K562 (cell line): ENCODE data around the gene GNAT1. TPM values are rescaled to one million over a fixed set of nuclear protein-coding genes. Genes with fewer than 3 reads are reported as not detected.

ENCODE experiments used
- ATAC-seq: fragments of 200-7000 bp; cut with Tn5 transposase; 3 replicates; pipeline ENCODE4 v1.9.1; 2020; ENCODE audit warnings: moderate library complexity
- BruUV-seq: library from RNA; stranded (reverse); fragments of 400-500 nt; replicated peaks from 2 replicates; lab custom pipeline; 2021; lab: Mats Ljungman, UMichigan
- CTCF ChIA-PET: fragments of 300-600 bp; formaldehyde crosslinking; extraction: SDS; loops from one replicate; lab custom pipeline; 2021; ENCODE audit warnings: low intra/inter-chr PET ratio; lab: Yijun Ruan, JAX
- POLR2A ChIA-PET: fragments of 300-600, 350-650 bp; sonication (Branson Sonifier 250); formaldehyde crosslinking; extraction: SDS; loops from one replicate; lab custom pipeline; 2021; ENCODE audit warnings: antibody characterized with exemption, inconsistent platforms; lab: Yijun Ruan, JAX
- DNase-seq, 4 experiments: peaks; one replicate each; pipeline versions ENCODE4 v3.0.0 to v3.0.0-alpha.2; 2011 to 2018; ENCODE audit warnings: low spot score in 3 of 4, mixed read lengths in 3 of 4; ENCODE audit errors: extremely low read depth in 1 of 4
- FAIRE-seq: peaks from 2 replicates; lab custom pipeline; 2011; peaks lifted over from hg19 to GRCh38; lab: Jason Lieb, UNC
- H2AFZ ChIP-seq: 2 replicates; pipeline ENCODE4 v1.6.0; 2011; ENCODE audit warnings: low read depth, low read length, control low read depth, inconsistent platforms
- H3K27ac ChIP-seq: fragments of 200-600 bp; 3 replicates; pipeline ENCODE4 v1.8.0; 2011; ENCODE audit warnings: low read depth, mild to moderate bottlenecking, control low read depth, inconsistent platforms, low read length, moderate library complexity, mixed read lengths; ENCODE audit errors: extremely low read depth
- H3K27me3 ChIP-seq, 2 experiments: fragments of 300-600 bp in 1 of 2; 2 replicates in 1 of 2; 3 replicates in 1 of 2; pipeline versions ENCODE4 v1.6.0 to v1.8.0; 2011; ENCODE audit warnings: inconsistent platforms in 2 of 2, low read length in 2 of 2, mild to moderate bottlenecking in 1 of 2, mixed read lengths in 1 of 2, moderate library complexity in 1 of 2; ENCODE audit not compliant: control insufficient read depth in 2 of 2, insufficient read depth in 2 of 2
- H3K36me3 ChIP-seq: fragments of 300-600 bp; 3 replicates; pipeline ENCODE4 v1.8.0; 2011; ENCODE audit warnings: mild to moderate bottlenecking, low read length, inconsistent platforms; ENCODE audit not compliant: control insufficient read depth, insufficient read depth
- H3K4me1 ChIP-seq, 2 experiments: fragments of 200-600 bp in 1 of 2; replicated peaks in 1 of 2; 2 replicates in 1 of 2; 3 replicates in 1 of 2; pipeline versions ENCODE4 v1.5.1 to v1.8.0; 2011; ENCODE audit warnings: inconsistent platforms in 2 of 2, low read length in 2 of 2, mild to moderate bottlenecking in 1 of 2, mixed read lengths in 1 of 2, moderate library complexity in 1 of 2; ENCODE audit not compliant: control insufficient read depth in 2 of 2, insufficient read depth in 2 of 2
- H3K4me2 ChIP-seq: 2 replicates; pipeline ENCODE4 v1.6.1; 2011; ENCODE audit warnings: low read length, control low read depth, inconsistent platforms, mixed read lengths; ENCODE audit not compliant: insufficient read depth
- H3K4me3 ChIP-seq: fragments of 200-600 bp; sonication (generic), shearing (Covaris generic); 2 replicates; pipeline ENCODE4 v1.5.1; 2016; ENCODE audit warnings: control low read depth, inconsistent platforms
- H3K79me2 ChIP-seq: fragments of 200-600 bp; 3 replicates; pipeline ENCODE4 v1.8.0; 2011; ENCODE audit warnings: low read length, inconsistent platforms; ENCODE audit not compliant: control insufficient read depth, insufficient read depth
- H3K9ac ChIP-seq, 2 experiments: 2 replicates each; pipeline versions ENCODE4 v1.6.0 to v1.6.1; 2011; ENCODE audit warnings: low read depth in 2 of 2, low read length in 2 of 2, control low read depth in 1 of 2, inconsistent platforms in 1 of 2, mild to moderate bottlenecking in 1 of 2, mixed read lengths in 1 of 2; ENCODE audit not compliant: insufficient read depth in 1 of 2
- H3K9me1 ChIP-seq: one replicate; pipeline ENCODE4 v1.6.0; 2011; ENCODE audit warnings: inconsistent platforms, mild to moderate bottlenecking, low read length, moderate library complexity; ENCODE audit not compliant: control insufficient read depth, insufficient read depth
- H3K9me3 ChIP-seq: replicated peaks from 2 replicates; pipeline ENCODE4 v1.5.1; 2011; ENCODE audit warnings: low read depth, low read length, inconsistent platforms; ENCODE audit not compliant: control insufficient read depth, insufficient read depth
- H4K20me1 ChIP-seq: replicated peaks from 2 replicates; pipeline ENCODE4 v1.6.1; 2011; ENCODE audit warnings: low read length, inconsistent platforms, mixed read lengths; ENCODE audit not compliant: control insufficient read depth, insufficient read depth
- BCLAF1 ChIP-seq, 2 experiments: fragments of 450-650 bp in 1 of 2; IDR thresholded peaks; 2 replicates each; pipeline ENCODE4 v1.6.1; 2011 to 2017; ENCODE audit warnings: low read depth in 2 of 2, antibody characterized with exemption in 1 of 2, borderline replicate concordance in 1 of 2, low read length in 1 of 2, mild to moderate bottlenecking in 1 of 2, mixed read lengths in 1 of 2; ENCODE audit not compliant: control insufficient read depth in 1 of 2
- HES1 ChIP-seq: fragments of 450-650 bp; IDR thresholded peaks from 2 replicates; pipeline ENCODE4 v1.6.1; 2016; ENCODE audit warnings: low read depth, mild to moderate bottlenecking, moderate library complexity
- HNRNPK ChIP-seq: fragments of 200-400 bp; formaldehyde crosslinking; IDR thresholded peaks from one replicate; pipeline ENCODE4 v1.6.1; 2018; ENCODE audit warnings: mild to moderate bottlenecking, low read depth, low read length; ENCODE audit not compliant: poor library complexity, severe bottlenecking
- LARP7 ChIP-seq: fragments of 450-650 bp; IDR thresholded peaks from 2 replicates; pipeline ENCODE4 v1.6.1; 2016
- POLR3A ChIP-seq: IDR thresholded peaks from 2 replicates; pipeline ENCODE4 v1.6.1; 2011; ENCODE audit warnings: borderline replicate concordance, mild to moderate bottlenecking, moderate library complexity; ENCODE audit not compliant: insufficient read length, insufficient read depth; ENCODE audit errors: extremely low read depth
- RBM39 ChIP-seq: fragments of 200-400 bp; formaldehyde crosslinking; optimal IDR thresholded peaks from 2 replicates; pipeline ENCODE3; 2018; ENCODE audit warnings: low read depth, low read length
- SMC3 ChIP-seq: conservative IDR thresholded peaks from 2 replicates; pipeline ENCODE4 v1.6.1; 2011; ENCODE audit warnings: low read depth, low read length, improper control_type of control experiment; ENCODE audit not compliant: insufficient read depth
- TRIM28 ChIP-seq: fragments of 450-650 bp; IDR thresholded peaks from 2 replicates; pipeline ENCODE4 v1.6.1; 2017
- TSC22D4 ChIP-seq: fragments of 450-650 bp; IDR thresholded peaks from 2 replicates; pipeline ENCODE4 v1.6.1; 2016; ENCODE audit warnings: missing genetic modification characterization, missing biosample characterization, control low read depth
- ZNF79 ChIP-seq: fragments of 250-450 bp; sonication (Bioruptor Pico); IDR thresholded peaks from 2 replicates; pipeline ENCODE4 v1.4.0; 2020; ENCODE audit warnings: low read depth, mild to moderate bottlenecking, moderate library complexity
- WGBS: fragments of 100-300 bp; shearing (Covaris generic); methylation state at CpG from one replicate; pipeline ENCODE4 v1.1.6; 2016; ENCODE audit warnings: low coverage, mixed read lengths; ENCODE audit not compliant: insufficient coverage; ENCODE audit errors: missing lambda C conversion rate; 5-methylcytosine and 5-hydroxymethylcytosine counted together
- in situ Hi-C: fragments of 300-500 bp; cut with MboI; formaldehyde crosslinking; loops from 4 replicates; pipeline ENCODE4 v1.15.0; 2018; ENCODE audit warnings: inconsistent platforms, mixed read lengths
- intact Hi-C: fragments of 100-400 bp; cut with micrococcal nuclease; formaldehyde crosslinking; loops from 2 replicates; pipeline ENCODE4 v1.14.2; 2022
- polyA plus RNA-seq, 8 experiments: library from polyadenylated mRNA; depleted of rRNA in 4 of 8; stranded (reverse) in 5 of 8; unstranded in 3 of 8; fragments of >200 nt; fragmentation: Nextera tagmentation in 2 of 8; fragmentation: Illumina TruSeq in 1 of 8; extraction: Ambion mirVana in 2 of 8; extraction: Trizol in 1 of 8; gene quantifications; 2 replicates each; pipeline versions ENCODE4 v1.2.1 to v1.2.3, GENCODE V29; 2011 to 2014; ENCODE audit warnings: inconsistent platforms in 1 of 8, missing spikeins in 1 of 8
- total RNA-seq, 7 experiments: library from RNA; depleted of rRNA in 6 of 7; stranded (reverse); fragments of >200 nt in 6 of 7; fragmentation: Illumina TruSeq in 2 of 7; extraction: Trizol in 2 of 7; gene quantifications; 2 replicates each; pipeline versions ENCODE4 v1.2.1 to v1.2.3, GENCODE V29; 2011 to 2021; ENCODE audit warnings: low replicate concordance in 1 of 7
- TF ChIP-seq, protein P1 (sequence below): fragments of 250-450 bp; sonication (Bioruptor Pico); IDR thresholded peaks from 2 replicates; pipeline ENCODE4 v1.4.0; 2020; ENCODE audit warnings: borderline replicate concordance
- TF ChIP-seq, protein P2 (sequence below), 2 experiments: fragments of 450-650 bp in 1 of 2; sonication (generic) in 1 of 2; formaldehyde crosslinking; conservative IDR thresholded peaks; 2 replicates each; pipeline versions ENCODE4 v1.4.0 to v1.8.1; 2020 to 2022; ENCODE audit warnings: mild to moderate bottlenecking in 1 of 2, missing genetic modification reagents in 1 of 2
- TF ChIP-seq, protein P3 (sequence below): sonication (generic); formaldehyde crosslinking; IDR thresholded peaks from 2 replicates; pipeline ENCODE4 v1.8.1; 2023; ENCODE audit warnings: mild to moderate bottlenecking, missing genetic modification reagents, moderate library complexity

Gene GNAT1
- total and polyA plus RNA-seq, 9 of the 15 experiments (the other 6 are each of a cell fraction or from before 2014, with no cell fraction given): not detected

- Histone ChIP-seq H3K4me1 (peaks cover 42 to 51% of the 10 kb centered on the region in 2 experiments), H2AFZ (peak overlapping the region; percentile 89), H3K4me2 (peak overlapping the region; percentile 78), H3K9me3 (no peaks in the 10 kb centered on the region), H3K27me3 (no peaks in the 10 kb centered on the region), H3K27ac (peak overlapping the region; percentile 85), H4K20me1 (no peaks in the 10 kb centered on the region), H3K36me3 (peaks cover 5% of the 10 kb centered on the region; the same call in 1 of the 3 replicates), H3K79me2 (peaks cover 29% of the 10 kb centered on the region), H3K9me1 (no peaks in the 10 kb centered on the region), H3K9ac (peak overlapping the region; percentile 69 to 95), H3K4me3 (peak overlapping the region; percentile 32)
- in situ Hi-C loops (no loop called here), intact Hi-C loops (loop anchor here (1.0 kb wide), 1 partner anchor 19 kb away; no protein-coding TSS in a partner anchor)
- no TSS peak for BruUV-seq
- peak; percentile 96 for ATAC-seq
- CTCF ChIA-PET: interaction anchor here (0.7 to 2.7 kb wide), 5 partner anchors 19 to 54 kb away, joined by 3 to 26 read pairs (median 3); no protein-coding TSS in a partner anchor
- FAIRE-seq: peak; percentile 56
- DNase-seq: peak; percentile 73 to 89 (median 80)
- WGBS: 0% methylated on average over 2 of the region's 25 CpGs
- POLR2A ChIA-PET: interaction anchor here (0.6 to 2.1 kb wide), 7 partner anchors 10 to 321 kb away, joined by 3 to 8 read pairs (median 4); partner anchors contain the start of gene GNAI2
- TF ChIP-seq POLR3A: no peak
- TF ChIP-seq LARP7: no peak
- no peak for TF ChIP-seq TRIM28
- TF ChIP-seq BCLAF1 (IDR thresholded peaks at IDR 0.05; ENCODE audit: borderline replicate concordance in 1 of 2, control insufficient read depth in 1 of 2, low read depth in 2 of 2, low read length in 1 of 2): no peak
- no peak for TF ChIP-seq HNRNPK
- TF ChIP-seq, protein P1, sequence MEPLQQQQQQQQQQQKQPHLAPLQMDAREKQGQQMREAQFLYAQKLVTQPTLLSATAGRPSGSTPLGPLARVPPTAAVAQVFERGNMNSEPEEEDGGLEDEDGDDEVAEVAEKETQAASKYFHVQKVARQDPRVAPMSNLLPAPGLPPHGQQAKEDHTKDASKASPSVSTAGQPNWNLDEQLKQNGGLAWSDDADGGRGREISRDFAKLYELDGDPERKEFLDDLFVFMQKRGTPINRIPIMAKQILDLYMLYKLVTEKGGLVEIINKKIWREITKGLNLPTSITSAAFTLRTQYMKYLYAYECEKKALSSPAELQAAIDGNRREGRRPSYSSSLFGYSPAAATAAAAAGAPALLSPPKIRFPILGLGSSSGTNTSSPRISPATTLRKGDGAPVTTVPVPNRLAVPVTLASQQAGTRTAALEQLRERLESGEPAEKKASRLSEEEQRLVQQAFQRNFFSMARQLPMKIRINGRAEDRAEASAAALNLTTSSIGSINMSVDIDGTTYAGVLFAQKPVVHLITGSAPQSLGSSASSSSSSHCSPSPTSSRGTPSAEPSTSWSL (CRISPR knock-in tag): no peak
- TF ChIP-seq RBM39: no peak
- TF ChIP-seq SMC3: peak; percentile 87
- no peak for TF ChIP-seq TSC22D4 (tag)
- TF ChIP-seq, protein P2, sequence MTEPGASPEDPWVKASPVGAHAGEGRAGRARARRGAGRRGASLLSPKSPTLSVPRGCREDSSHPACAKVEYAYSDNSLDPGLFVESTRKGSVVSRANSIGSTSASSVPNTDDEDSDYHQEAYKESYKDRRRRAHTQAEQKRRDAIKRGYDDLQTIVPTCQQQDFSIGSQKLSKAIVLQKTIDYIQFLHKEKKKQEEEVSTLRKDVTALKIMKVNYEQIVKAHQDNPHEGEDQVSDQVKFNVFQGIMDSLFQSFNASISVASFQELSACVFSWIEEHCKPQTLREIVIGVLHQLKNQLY (CRISPR knock-in tag; conservative IDR thresholded peaks at IDR 0.05): no peak
- no peak for TF ChIP-seq HES1
- TF ChIP-seq, protein P3, sequence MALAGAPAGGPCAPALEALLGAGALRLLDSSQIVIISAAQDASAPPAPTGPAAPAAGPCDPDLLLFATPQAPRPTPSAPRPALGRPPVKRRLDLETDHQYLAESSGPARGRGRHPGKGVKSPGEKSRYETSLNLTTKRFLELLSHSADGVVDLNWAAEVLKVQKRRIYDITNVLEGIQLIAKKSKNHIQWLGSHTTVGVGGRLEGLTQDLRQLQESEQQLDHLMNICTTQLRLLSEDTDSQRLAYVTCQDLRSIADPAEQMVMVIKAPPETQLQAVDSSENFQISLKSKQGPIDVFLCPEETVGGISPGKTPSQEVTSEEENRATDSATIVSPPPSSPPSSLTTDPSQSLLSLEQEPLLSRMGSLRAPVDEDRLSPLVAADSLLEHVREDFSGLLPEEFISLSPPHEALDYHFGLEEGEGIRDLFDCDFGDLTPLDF: no peak
- no peak for TF ChIP-seq ZNF79 (CRISPR knock-in tag)
Measured at GRCh38 chr3:50245831-50246516, 54.6 kb downstream of the GNAT1 start.
